Cerebellar cortex (tissue), 1 donor: ENCODE results near the gene CFC1B.
"Not testable (repeated sequence)": the region's sequence is repeated elsewhere in the genome, so short reads cannot be mapped to it uniquely, and the experiment has no call there.

Experiments used
- DNase-seq: peaks from one replicate; pipeline ENCODE4 v3.0.0-alpha.2; 2015; ENCODE audit warnings: low spot score

CFC1B gene

GRCh38 chr2:130520992-130521391 is at the start of gene CFC1B:
Gene CFC1B (plus strand): TSS chr2:130521222. CDS start chr2:130521485, 263 bp downstream.
- DNase-seq: not testable (repeated sequence)

DNA sequence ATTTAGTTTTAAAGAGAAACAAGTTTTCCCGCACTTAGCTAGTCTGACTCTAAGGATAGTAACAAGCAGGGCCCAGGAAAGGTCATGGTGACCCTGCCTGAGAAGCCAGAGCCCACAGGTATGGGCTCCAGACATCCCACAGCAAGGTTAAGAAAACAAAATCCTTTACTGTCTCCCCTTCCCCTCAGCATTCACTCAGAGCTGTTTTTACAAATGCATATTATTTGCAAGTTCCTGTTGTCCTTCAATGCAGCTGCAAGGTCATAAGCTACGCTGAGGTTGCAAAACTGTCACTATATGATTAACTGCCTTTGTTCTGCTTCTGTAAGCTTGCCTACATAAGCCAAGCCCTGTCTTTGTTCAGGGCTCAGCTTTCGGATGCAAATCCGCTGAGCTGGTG is 29.9 kb upstream of the CFC1B start:
- DNase-seq: not testable (repeated sequence)

- DNase-seq: not testable (repeated sequence)
Measured at GRCh38 chr2:130509228-130509627, 11.8 kb upstream of the CFC1B start, which contains the start of gene POTEI. Gene POTEI (minus strand): TSS chr2:130509328. CDS start chr2:130509235, 93 bp downstream.

- DNase-seq: not testable (repeated sequence)
Measured at GRCh38 chr2:130510807-130511746, 9.9 kb upstream of the CFC1B start.

GRCh38 chr2:130511747-130512451 is 9.1 kb upstream of the CFC1B start:
- not testable (repeated sequence) for DNase-seq

DNA sequence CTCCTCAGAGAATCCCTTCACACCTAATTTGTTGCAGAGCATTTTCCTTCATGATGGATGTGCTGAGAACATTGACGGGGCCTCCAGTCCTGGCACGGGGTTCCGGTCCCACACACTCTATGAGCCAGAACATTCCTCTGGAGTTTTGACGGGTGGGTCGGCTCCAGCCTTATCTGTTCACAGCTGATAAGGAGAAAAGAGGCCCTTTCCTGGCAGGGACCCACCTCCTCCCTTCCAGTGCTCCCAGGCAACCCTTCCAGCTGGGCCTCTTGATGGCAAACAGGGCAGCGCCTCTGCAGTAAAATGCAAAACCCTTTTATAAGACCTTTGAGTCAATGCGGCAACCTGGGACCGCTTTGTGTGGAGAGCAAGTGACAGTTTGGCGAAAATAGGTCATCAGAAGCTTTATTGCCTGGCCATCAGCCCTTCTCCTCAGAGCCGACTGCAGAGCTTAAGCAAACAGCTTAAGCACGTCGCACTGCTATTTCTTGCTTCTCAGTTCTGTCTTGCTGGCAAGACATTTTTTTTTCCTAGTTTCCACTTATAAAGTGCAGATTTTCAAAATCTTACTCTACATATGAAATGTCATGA is 2.4 kb upstream of the CFC1B start:
- DNase-seq: not testable (repeated sequence)

DNA sequence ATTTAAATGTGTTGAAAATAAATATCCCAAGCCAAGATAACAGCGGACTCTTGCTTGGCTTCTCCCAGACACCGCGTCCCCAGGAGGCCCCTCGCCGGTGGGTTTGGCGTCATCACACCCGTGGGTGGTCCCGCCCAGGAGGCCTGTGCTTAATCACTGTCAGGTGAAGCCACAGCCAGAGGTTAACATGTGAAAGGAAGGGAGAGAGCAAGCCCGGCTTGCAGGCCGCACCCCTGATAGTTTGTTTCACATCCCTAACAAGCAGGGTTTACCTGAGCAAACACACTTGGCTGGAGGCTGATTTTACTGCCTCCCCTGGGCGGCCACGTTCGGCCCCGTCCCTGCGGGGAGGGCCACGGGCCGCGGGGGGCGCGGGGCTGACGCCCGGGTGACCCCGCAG is 1.4 kb downstream of the CFC1B start:
- DNase-seq: not testable (repeated sequence)

DNA sequence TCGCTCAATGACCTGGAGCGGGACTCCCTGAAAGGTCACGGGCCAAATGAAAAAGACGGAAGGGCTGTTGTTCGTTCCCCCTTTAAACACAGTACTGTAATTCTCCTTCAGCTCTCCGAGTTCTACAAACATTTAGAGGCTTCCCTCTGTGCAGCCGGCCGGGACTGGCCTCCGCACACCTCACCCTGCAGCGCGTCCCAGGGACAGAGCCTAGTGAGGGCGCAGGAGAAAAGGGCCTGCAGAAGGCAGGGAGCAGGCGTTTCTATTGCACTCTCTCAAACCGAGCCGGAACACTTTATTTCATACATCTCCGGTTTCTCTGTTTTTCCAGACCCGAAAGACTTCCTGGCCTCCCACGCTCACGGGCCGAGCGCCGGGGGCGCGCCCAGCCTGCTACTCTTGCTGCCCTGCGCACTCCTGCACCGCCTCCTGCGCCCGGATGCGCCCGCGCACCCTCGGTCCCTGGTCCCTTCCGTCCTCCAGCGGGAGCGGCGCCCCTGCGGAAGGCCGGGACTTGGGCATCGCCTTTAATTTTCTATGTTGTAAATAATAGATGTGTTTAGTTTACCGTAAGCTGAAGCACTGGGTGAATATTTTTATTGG is 6.4 kb downstream of the CFC1B start:
- DNase-seq: not testable (repeated sequence)

- DNase-seq: not testable (repeated sequence)
Measured at GRCh38 chr2:130529545-130529944, 8.5 kb downstream of the CFC1B start.

GRCh38 chr2:130530212-130530611 is 9.2 kb downstream of the CFC1B start:
- DNase-seq: not testable (repeated sequence)

DNA sequence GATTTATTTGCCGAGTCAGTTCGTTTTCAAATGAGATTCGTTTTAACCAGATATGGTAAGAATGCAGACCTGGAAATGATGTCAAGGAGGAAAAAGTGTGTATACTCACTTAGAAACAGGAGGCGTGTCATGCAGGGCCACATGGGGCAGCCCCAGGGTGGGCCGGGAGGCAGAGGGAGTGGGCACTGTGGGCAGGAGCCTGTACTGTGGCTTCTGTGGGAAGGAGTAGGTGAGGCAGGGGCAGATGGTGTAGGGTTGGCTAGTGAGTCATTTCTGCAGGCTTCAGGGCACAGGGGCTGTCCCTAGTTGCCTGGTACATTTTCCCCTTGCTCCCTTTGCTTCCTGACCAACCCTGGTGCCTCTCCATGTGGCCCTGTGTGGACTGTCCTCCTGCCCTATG is 10.2 kb downstream of the CFC1B start:
- not testable (repeated sequence) for DNase-seq

- DNase-seq: not testable (repeated sequence)
Measured at GRCh38 chr2:130531672-130532071, 10.7 kb downstream of the CFC1B start.

DNA sequence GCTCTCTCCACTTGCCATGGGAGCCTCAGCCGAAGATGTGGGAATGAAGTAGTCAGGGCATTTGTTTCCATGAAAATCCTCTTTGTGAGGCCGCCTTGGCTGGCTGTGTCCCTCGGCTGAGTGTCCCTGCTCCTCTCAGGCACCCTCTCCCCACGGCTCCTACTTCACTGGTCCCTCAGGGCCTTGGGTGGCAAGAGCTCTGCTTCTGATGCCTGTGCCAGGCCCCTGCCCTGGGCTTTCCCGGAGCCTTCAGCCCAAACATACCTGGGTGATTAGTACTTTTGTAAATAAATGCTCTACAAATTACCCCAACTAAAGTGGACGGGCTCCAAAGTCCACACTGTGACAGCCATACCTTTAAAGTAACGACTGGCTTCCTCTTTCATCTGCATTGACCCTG is 15.6 kb downstream of the CFC1B start:
- DNase-seq: not testable (repeated sequence)

- not testable (repeated sequence) for DNase-seq
Measured at GRCh38 chr2:130538271-130538670, 17.2 kb downstream of the CFC1B start.

DNA sequence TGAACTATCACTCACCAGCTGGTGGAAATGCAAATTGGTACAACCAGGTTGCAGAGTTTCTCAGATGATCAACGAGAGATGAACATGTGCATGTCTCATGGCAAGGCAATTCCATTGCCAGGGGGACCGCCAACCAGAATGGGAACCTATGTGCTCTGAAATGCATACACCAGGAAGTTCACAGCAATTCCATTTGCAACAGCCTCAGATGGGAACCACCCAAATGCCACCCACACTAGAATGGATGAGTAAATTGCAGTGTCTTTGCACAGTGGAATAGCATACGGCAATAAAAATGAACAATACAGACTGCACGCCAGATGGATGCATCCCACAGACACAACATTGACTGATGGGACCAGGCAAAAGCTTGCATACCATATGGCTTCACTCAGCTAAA is 21.8 kb downstream of the CFC1B start:
- DNase-seq: not testable (repeated sequence)

DNA sequence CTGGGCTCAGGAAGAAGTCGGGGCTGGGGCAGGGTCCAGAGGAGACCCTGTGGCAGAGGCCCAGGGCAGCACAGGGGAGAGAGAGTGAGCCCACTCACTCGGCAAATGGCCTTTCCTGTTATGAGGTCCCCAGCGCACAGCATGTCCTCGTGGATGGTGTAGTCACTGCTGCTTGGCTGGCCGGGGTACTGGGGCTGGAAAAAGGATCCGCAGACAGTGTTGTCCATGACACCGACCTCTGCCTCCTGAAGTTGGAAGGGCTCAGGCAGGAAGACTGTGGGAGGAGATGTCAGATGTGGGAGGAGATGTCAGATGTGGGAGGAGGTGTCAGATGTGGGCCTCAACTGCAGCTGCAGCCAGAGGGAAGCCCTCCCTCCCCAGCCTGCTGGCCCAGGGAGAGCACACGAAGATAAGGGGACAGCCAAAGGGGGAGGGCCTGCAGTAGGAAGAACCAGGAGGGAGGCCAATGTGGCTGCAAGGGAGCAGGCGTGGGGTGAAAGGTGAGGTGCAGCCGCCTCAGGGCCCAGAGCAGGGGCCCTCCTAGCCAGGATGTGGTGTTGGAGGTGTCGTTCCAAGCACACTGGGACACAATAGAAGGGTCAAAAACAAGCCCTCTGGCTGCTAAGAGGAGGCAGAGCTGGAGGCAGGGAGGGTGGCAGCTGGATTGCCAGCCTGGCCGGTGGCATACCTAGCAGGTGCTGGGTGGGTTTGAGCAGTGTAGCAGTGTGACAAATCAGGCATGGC is 22.9 kb downstream of the CFC1B start:
- not testable (repeated sequence) for DNase-seq

DNA sequence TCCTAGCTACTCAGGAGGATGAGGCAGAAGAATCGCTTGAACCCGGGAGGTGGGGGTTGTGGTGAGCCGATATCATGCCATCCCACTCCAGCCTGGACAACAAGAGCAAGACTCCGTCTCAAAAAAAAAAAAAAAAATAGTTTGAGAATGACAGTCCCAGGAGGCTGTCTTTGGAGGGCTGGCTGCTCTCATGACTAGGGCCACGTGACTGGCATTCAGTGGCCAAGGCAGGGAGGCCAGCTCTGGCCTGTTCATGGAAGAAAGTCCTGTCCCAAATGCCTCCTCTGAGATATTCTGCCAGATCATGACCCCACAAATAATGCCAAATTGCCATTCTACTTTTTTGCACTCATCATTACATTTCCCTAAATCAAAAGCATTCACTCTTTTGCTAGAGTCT is 24.0 kb downstream of the CFC1B start:
- DNase-seq: not testable (repeated sequence)

DNA sequence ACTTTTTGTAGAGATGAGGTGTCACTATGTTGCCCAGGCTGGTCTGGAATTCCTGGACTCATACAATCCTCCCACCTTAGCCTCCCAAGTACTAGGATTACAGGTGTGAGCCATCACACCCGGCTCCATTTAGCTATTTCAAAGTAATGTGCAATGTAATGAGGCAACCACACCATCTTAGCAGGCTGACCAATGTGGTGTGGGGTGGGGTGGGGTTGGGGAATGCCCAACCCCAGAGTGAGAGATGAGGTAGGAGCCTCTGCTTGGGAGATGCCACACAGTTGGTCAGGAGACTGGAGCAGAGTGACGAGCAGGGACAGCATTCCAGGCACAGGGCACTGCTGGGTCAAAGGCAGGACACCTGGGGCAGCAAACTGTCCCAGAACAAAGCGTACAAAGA is 27.4 kb downstream of the CFC1B start:
- DNase-seq: not testable (repeated sequence)

DNA sequence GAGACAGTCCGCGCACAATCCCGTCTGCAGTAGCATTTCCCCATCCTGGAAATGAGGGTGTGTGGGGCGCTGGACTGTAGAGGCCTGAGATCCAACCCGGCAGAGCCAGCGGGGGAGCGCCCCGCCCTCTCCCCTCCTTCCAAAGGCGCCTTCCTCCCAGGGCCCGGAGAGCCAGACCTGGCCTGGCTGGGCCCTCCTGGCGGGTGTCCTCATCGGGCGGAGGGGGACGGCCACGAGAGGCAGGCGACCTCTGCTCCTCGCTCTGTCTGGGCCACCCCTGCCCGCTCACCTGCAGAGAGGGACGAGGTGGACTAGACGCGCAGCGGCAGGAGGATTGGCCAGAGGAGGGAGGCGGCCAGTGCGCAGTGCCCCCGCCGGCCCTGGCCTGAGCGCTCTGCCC is 28.5 kb downstream of the CFC1B start:
- DNase-seq: not testable (repeated sequence)

- not testable (repeated sequence) for DNase-seq
Measured at GRCh38 chr2:130554178-130554577, 33.2 kb downstream of the CFC1B start.

DNA sequence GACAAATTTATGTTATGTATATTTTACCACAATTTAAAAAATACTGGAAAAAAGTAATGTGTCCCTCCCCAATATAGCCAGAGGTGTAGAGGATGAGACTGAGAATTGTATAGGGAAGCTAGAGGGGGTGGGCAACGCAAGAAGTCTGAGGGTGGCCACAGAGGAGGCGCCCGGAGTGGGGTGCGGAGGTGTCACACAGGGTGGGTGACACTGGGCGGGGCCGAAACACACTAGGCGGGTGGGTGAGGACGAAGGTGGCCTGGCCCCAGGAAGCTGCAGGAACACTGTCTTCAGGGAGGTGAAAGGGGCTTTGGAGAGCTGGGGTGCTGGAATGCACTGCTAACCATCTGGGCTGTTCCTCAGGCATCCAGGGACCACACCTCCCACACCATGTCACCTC is 35.4 kb downstream of the CFC1B start:
- not testable (repeated sequence) for DNase-seq
